Measurements from ENCODE around the gene ATP2C2. TPM values are rescaled to one million over a fixed set of nuclear protein-coding genes. Genes with fewer than 3 reads are reported as not detected.

Gene ATP2C2
- total RNA-seq, 1 experiment from 2014 or later: 4.3 TPM

- ChIA-PET POLR2A (no interaction called here), CTCF (no interaction called here)
- Mint-ChIP-seq H3K4me3 (no peak overlapping the region), H3K27me3 (ENCODE audit: low read depth) (no peaks in the 10 kb centered on the region), H3K36me3 (no peaks in the 10 kb centered on the region), H3K4me1 (no peaks in the 10 kb centered on the region), H3K9me3 (no peaks in the 10 kb centered on the region), H3K27ac (no peak overlapping the region)
- TF ChIP-seq, protein P1, sequence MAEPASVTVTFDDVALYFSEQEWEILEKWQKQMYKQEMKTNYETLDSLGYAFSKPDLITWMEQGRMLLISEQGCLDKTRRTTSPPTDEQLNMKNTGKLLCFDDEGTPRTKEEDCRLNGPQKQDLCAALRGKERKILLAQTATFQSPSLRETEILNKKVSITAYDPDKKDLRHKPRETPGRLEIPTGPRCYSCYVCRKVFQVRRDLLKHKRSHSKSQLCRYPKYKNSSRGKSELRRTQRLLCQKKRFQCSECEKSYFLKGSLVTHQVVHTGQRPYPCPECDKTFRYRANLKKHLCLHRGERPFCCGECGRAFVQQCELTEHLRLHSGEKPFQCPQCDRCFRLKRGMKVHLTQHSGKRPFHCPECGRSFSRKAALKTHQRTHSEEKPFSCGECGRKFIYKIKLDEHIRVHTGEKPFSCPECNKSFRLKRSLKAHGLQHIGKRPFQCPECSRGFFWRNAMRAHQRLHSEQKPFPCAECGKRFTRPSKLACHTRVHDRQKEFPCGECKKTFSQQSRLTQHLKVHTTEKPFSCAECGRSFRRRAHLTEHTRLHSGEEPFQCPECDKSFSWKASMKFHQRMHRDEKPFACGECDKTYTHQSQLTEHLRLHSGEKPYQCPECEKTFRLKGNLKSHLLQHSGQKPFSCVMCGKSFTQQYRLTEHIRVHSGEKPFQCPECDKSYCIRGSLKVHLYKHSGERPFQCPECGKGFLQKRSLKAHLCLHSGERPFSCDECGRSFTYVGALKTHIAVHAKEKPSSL (CRISPR knock-in tag; conservative IDR thresholded peaks at IDR 0.05): no peak
- no peak for TF ChIP-seq CREM (CRISPR knock-in tag; IDR thresholded peaks at IDR 0.05)
- TF ChIP-seq CREB1 (CRISPR knock-in tag; IDR thresholded peaks at IDR 0.05): no peak
- no peak for TF ChIP-seq GRHL2 (CRISPR knock-in tag; IDR thresholded peaks at IDR 0.05; ENCODE audit: insufficient replicate concordance, severe bottlenecking)
- no peak for TF ChIP-seq MLX (CRISPR knock-in tag; IDR thresholded peaks at IDR 0.05)
- no peak for TF ChIP-seq PRRX2 (CRISPR knock-in tag; IDR thresholded peaks at IDR 0.05)
- no peak for TF ChIP-seq E2F1 (CRISPR knock-in tag; IDR thresholded peaks at IDR 0.05)
- TF ChIP-seq ATF1 (CRISPR knock-in tag; IDR thresholded peaks at IDR 0.05): no peak
- TF ChIP-seq NFATC4 (CRISPR knock-in tag; IDR thresholded peaks at IDR 0.05): no peak
- TF ChIP-seq SOX15 (CRISPR knock-in tag; IDR thresholded peaks at IDR 0.05): no peak
- TF ChIP-seq USF2 (CRISPR knock-in tag; IDR thresholded peaks at IDR 0.05): no peak
- no peak for TF ChIP-seq FOXP4 (CRISPR knock-in tag; IDR thresholded peaks at IDR 0.05)
- TF ChIP-seq ZNF416 (CRISPR knock-in tag; IDR thresholded peaks at IDR 0.05): no peak
- no peak for TF ChIP-seq ZSCAN18 (CRISPR knock-in tag; IDR thresholded peaks at IDR 0.05)
- ATAC-seq (no peak), DNase-seq (ENCODE audit: low spot score) (no peak)
Observed at GRCh38 chr16:84410361-84411138, 42.2 kb downstream of the ATP2C2 start.

DNA sequence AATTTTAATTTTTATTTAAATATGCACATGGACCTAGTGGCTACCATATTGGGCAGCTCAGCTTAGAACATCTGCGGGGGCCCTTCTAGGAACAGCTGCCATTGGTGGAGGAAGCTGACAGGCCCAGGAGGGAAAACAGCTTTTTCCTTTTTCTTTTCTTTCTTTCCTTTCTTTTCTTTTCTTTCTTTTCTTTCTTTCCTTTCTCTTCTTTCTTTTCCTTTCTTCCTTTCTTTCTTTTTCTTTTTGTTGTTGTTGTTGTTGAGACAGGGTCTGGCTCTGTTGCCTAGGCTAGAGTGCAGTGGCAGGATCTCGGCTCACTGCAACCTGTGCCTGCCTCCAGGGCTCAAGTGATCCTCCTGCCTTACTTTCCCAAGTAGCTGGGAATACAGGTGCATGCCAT is 43.4 kb downstream of the ATP2C2 start:
- Mint-ChIP-seq H3K27ac (no peak overlapping the region), H3K9me3 (no peaks in the 10 kb centered on the region), H3K4me3 (no peak overlapping the region), H3K27me3 (ENCODE audit: low read depth) (no peaks in the 10 kb centered on the region), H3K36me3 (no peaks in the 10 kb centered on the region), H3K4me1 (no peaks in the 10 kb centered on the region)
- DNase-seq (ENCODE audit: low spot score): no peak
- POLR2A ChIA-PET: no interaction called here
- CTCF ChIA-PET: no interaction called here
- ATAC-seq: no peak
- TF ChIP-seq KAT7 (CRISPR knock-in tag; IDR thresholded peaks at IDR 0.05; ENCODE audit: borderline replicate concordance) (no peak), SMAD4 (CRISPR knock-in tag; IDR thresholded peaks at IDR 0.05) (no peak), MYBL2 (CRISPR knock-in tag; IDR thresholded peaks at IDR 0.05) (no peak), PRDM15 (CRISPR knock-in tag; IDR thresholded peaks at IDR 0.05) (no peak)
- TF ChIP-seq, protein P2, sequence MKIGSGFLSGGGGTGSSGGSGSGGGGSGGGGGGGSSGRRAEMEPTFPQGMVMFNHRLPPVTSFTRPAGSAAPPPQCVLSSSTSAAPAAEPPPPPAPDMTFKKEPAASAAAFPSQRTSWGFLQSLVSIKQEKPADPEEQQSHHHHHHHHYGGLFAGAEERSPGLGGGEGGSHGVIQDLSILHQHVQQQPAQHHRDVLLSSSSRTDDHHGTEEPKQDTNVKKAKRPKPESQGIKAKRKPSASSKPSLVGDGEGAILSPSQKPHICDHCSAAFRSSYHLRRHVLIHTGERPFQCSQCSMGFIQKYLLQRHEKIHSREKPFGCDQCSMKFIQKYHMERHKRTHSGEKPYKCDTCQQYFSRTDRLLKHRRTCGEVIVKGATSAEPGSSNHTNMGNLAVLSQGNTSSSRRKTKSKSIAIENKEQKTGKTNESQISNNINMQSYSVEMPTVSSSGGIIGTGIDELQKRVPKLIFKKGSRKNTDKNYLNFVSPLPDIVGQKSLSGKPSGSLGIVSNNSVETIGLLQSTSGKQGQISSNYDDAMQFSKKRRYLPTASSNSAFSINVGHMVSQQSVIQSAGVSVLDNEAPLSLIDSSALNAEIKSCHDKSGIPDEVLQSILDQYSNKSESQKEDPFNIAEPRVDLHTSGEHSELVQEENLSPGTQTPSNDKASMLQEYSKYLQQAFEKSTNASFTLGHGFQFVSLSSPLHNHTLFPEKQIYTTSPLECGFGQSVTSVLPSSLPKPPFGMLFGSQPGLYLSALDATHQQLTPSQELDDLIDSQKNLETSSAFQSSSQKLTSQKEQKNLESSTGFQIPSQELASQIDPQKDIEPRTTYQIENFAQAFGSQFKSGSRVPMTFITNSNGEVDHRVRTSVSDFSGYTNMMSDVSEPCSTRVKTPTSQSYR (CRISPR knock-in tag; IDR thresholded peaks at IDR 0.05): no peak

Data from WTC11 (cell line).